Lower lobe of right lung (tissue), 2 donors: Measurements from ENCODE around the gene UMOD. TPM values are rescaled to one million over a fixed set of nuclear protein-coding genes. Genes with fewer than 3 reads are reported as not detected.

Experiments
- ATAC-seq, 2 donors: fragments of 200-7000 bp; cut with Tn5 transposase; one replicate each; pipeline ENCODE4 v1.9.1; 2020 to 2022; ENCODE audit warnings: mild to moderate bottlenecking in 2 of 2, moderate library complexity in 2 of 2
- DNase-seq: peaks from one replicate; pipeline ENCODE4 v3.0.0-alpha.2; 2020
- H3K27ac ChIP-seq: fragments of 200-600 bp; one replicate; pipeline ENCODE4 v1.8.0; 2022
- H3K27me3 ChIP-seq: fragments of 200-600 bp; one replicate; pipeline ENCODE4 v1.8.0; 2022; ENCODE audit warnings: low read depth
- H3K36me3 ChIP-seq: fragments of 200-600 bp; one replicate; pipeline ENCODE4 v1.8.0; 2022; ENCODE audit warnings: mild to moderate bottlenecking
- H3K4me1 ChIP-seq: fragments of 200-600 bp; one replicate; pipeline ENCODE4 v1.8.0; 2022
- H3K4me3 ChIP-seq: fragments of 200-600 bp; one replicate; pipeline ENCODE4 v1.8.0; 2022; ENCODE audit warnings: mild to moderate bottlenecking
- H3K9me3 ChIP-seq: fragments of 200-600 bp; one replicate; pipeline ENCODE4 v1.8.0; 2022
- intact Hi-C: fragments of 100-400 bp; cut with DNase I; formaldehyde crosslinking; loops from one replicate; pipeline ENCODE4 v1.11.0; 2022
- total RNA-seq: library from RNA; stranded (reverse); fragmentation: NEBNext Ultra II Directional; extraction: Animal tissue kit (Norgen Biotek cat#: 25700); gene quantifications from one replicate; pipeline ENCODE4 v1.2.1, GENCODE V29; 2021
- TF ChIP-seq, protein P1 (sequence below): fragments of 200-600 bp; IDR thresholded peaks from one replicate; pipeline ENCODE4 v1.8.0; 2022; ENCODE audit warnings: antibody characterized with exemption, mild to moderate bottlenecking
- donor health status: DM: no; HTN: yes; CAD: no; lungs with severe emphysema.

Gene UMOD
- total RNA-seq, 1 donor from 2014 or later = not detected

DNA sequence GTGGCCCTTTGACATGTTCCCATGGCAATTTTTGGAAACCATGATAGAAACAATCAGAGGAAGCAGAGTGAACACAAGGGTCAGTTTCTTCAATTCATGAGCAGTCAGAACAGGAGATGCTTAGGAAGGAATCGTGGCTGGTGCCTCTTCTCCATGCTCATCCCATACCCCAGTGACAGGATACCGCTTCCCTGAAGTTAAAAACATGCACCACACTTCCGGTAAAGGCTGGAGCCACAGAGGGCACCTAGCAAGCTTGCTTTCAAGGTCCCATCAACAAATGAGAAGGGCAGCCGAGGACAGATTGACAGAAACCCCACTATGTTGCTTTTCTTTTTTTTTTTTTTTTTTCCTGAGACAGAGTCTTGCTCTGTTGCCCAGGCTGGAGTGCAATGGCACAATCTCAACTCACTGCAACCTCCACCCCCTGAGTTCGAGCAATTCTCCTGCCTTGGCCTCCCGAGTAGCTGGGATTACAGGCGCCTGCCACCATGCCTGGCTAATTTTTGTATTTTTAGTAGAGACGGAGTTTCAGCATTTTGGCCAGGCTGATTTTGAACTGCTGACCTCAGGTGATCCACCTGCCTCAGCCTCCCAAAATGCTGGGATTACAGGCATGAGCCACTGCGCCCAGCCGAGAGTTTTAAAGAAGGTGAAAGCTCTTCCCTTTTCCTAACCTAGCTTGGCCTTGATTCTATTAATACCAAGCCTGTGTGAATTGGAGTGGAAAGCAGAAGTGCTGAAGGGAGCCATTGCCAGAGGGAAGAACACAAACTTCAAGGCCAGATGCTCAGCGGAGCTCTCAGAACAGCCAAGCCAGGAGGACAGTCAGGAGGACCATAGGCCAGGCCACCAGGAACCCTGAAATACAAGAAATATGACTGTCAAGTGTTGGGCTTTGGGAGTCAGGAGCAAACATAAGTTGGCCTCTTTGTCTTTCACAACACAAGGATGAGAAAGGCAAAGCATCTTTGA lies 41.8 kb downstream of the UMOD start:
- Histone ChIP-seq H3K27ac (no peak overlapping the region), H3K4me1 (no peaks in the 10 kb centered on the region), H3K36me3 (no peaks in the 10 kb centered on the region), H3K4me3 (no peak overlapping the region), H3K27me3 (peaks cover 5% of the 10 kb centered on the region), H3K9me3 (no peaks in the 10 kb centered on the region)
- no peak for ATAC-seq
- TF ChIP-seq, protein P1, sequence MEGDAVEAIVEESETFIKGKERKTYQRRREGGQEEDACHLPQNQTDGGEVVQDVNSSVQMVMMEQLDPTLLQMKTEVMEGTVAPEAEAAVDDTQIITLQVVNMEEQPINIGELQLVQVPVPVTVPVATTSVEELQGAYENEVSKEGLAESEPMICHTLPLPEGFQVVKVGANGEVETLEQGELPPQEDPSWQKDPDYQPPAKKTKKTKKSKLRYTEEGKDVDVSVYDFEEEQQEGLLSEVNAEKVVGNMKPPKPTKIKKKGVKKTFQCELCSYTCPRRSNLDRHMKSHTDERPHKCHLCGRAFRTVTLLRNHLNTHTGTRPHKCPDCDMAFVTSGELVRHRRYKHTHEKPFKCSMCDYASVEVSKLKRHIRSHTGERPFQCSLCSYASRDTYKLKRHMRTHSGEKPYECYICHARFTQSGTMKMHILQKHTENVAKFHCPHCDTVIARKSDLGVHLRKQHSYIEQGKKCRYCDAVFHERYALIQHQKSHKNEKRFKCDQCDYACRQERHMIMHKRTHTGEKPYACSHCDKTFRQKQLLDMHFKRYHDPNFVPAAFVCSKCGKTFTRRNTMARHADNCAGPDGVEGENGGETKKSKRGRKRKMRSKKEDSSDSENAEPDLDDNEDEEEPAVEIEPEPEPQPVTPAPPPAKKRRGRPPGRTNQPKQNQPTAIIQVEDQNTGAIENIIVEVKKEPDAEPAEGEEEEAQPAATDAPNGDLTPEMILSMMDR = no peak
- intact Hi-C loops = no loop called here
- DNase-seq = no peak

DNA sequence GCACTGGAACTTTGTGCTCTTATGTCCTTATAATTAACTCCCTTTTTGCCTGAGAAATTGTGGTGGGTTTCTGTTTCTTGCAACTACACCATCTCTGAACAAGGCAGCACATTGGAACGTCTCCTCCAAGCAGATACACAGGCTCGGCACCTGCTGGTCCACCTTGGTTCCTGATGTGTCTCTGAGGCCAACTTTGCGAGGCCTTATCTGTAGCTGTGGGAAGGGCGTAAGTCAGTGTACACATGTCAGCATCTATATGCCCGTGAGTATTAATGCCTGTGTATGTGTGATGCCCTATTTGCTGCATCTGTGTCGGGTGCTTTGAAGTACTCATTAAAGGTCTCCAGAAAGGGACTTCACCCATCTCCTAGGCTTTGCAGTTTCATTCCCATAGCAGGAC lies 42.7 kb downstream of the UMOD start:
- intact Hi-C loops = no loop called here
- Histone ChIP-seq H3K4me1 (no peaks in the 10 kb centered on the region), H3K36me3 (no peaks in the 10 kb centered on the region), H3K9me3 (no peaks in the 10 kb centered on the region), H3K4me3 (no peak overlapping the region), H3K27ac (no peak overlapping the region), H3K27me3 (peaks cover 5% of the 10 kb centered on the region)
- TF ChIP-seq, protein P1 = no peak
- DNase-seq = no peak
- no peak for ATAC-seq

DNA sequence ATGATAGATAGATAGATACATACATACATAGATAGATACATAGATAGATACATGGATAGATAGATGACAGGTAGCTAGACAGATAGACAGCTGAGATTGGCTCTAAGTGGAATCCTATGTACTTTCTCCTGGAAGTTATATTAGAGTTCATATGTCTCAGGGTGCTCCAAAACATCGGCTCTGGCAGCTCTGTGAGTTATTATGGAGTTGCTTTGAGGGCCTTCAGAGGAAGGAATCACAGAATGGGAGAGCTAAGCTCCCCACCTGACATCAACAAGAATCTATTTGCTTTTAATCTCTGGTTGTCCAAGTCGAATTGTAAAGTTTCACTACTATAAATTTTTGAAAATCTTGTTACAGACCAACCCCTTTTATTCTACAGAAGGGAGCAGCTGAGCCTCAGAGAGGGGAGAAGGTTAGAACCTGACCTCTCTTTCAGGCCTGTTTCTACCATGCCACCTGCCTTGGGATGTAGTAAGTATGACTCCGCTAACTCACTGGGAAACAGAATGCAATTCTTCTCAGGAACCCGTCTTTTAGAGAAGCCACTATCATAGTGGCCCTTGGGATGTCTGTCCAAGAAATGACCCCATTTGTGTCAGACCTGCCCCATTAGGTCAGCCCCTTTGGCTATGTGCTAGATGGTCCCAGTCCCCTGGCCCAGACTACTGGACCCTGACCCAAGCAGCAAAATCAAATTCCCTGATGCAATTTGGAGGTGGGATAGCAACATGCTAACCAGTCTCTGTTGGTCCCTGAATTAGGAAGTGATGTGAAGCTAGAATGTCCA lies 43.5 kb downstream of the UMOD start:
- DNase-seq (no peak), ATAC-seq (no peak)
- H3K27ac ChIP-seq = no peak overlapping the region
- no peaks in the 10 kb centered on the region for H3K36me3 ChIP-seq
- TF ChIP-seq, protein P1 = no peak
- intact Hi-C loops = no loop called here
- peaks cover 5% of the 10 kb centered on the region for H3K27me3 ChIP-seq
- H3K4me3 ChIP-seq = no peak overlapping the region
- no peaks in the 10 kb centered on the region for H3K9me3 ChIP-seq
- no peaks in the 10 kb centered on the region for H3K4me1 ChIP-seq

DNA sequence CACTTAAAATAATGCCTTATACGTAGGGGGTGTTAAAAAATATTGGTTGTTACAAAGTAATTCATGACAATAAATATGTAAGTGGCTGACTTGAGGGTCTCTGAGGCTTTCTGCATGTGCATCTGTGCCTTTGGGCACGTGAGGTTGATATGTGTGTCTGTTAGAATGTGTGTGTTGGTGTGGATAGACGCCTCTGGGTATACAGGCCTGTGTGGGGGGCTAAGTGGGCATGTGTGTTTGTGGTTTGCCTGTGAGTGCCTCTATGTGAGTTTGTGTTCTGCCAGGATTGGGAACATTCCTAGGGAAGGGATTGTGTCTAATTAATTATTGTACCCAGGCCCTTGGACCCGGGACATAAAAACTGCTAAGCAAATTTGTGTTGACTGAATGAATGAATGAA lies 44.2 kb downstream of the UMOD start:
- intact Hi-C loops = no loop called here
- ATAC-seq (no peak), DNase-seq (no peak)
- Histone ChIP-seq H3K9me3 (no peaks in the 10 kb centered on the region), H3K27ac (no peak overlapping the region), H3K36me3 (no peaks in the 10 kb centered on the region), H3K27me3 (peaks cover 5% of the 10 kb centered on the region), H3K4me1 (no peaks in the 10 kb centered on the region), H3K4me3 (no peak overlapping the region)
- TF ChIP-seq, protein P1 = no peak

DNA sequence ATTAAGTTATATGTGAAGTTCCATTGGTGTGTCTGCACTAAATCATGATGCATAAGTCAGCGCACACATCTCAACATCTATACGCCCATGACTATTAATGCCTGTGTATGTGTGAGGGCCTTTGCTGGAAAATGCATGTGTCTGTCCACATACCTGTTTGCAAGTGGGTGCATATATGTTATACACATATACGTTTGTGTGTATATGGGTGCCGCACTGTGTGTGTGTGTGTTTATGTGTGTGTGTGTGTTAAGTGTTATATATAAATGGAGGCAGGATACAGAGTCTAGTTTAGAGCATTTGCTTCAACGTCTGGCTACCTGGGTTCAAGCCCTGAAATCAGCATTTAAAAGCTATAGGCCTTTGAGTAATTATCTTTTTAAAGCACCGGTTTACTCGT lies 44.7 kb downstream of the UMOD start:
- Histone ChIP-seq H3K9me3 (no peaks in the 10 kb centered on the region), H3K4me3 (no peak overlapping the region), H3K36me3 (no peaks in the 10 kb centered on the region), H3K27me3 (peaks cover 5% of the 10 kb centered on the region), H3K27ac (no peak overlapping the region), H3K4me1 (no peaks in the 10 kb centered on the region)
- ATAC-seq = no peak
- TF ChIP-seq, protein P1 = no peak
- no peak for DNase-seq
- intact Hi-C loops = no loop called here
